NT2/D1 (cell line): ENCODE data around the gene UAP1.
A peak's percentile ranks its signal among the peaks of the same experiment; 100 is the strongest.

Experiments used
- DNase-seq: peaks from one replicate; pipeline ENCODE4 v3.0.0-alpha.2; 2011; ENCODE audit warnings: low read depth, low spot score
- H3K27me3 ChIP-seq: 2 replicates; pipeline ENCODE4 v1.6.0; 2011; ENCODE audit warnings: mild to moderate bottlenecking; ENCODE audit not compliant: insufficient read length, insufficient read depth
- H3K36me3 ChIP-seq: 2 replicates; pipeline ENCODE4 v1.6.1; 2011; ENCODE audit warnings: mild to moderate bottlenecking, low read length, mixed read lengths; ENCODE audit not compliant: insufficient read depth, insufficient read length
- H3K4me1 ChIP-seq: 2 replicates; pipeline ENCODE4 v1.5.1; 2011; ENCODE audit not compliant: insufficient read depth, insufficient read length
- H3K4me3 ChIP-seq: 2 replicates; pipeline ENCODE4 v1.5.1; 2011; ENCODE audit warnings: low read depth; ENCODE audit not compliant: insufficient read length
- H3K9ac ChIP-seq: 2 replicates; pipeline ENCODE4 v1.6.0; 2011; ENCODE audit warnings: low read depth; ENCODE audit not compliant: insufficient read length
- H3K9me3 ChIP-seq: 2 replicates; pipeline ENCODE4 v1.5.1; 2011; ENCODE audit warnings: mild to moderate bottlenecking, low read length; ENCODE audit not compliant: insufficient read depth
- SUZ12 ChIP-seq: IDR thresholded peaks from 2 replicates; pipeline ENCODE4 v1.6.1; 2011; ENCODE audit not compliant: insufficient read length, insufficient read depth; ENCODE audit errors: extremely low read depth
- YY1 ChIP-seq: IDR thresholded peaks from 2 replicates; pipeline ENCODE4 v1.6.1; 2011; ENCODE audit not compliant: insufficient read length, insufficient read depth
- ZNF274 ChIP-seq: IDR thresholded peaks from 2 replicates; pipeline ENCODE4 v1.6.1; 2011; ENCODE audit warnings: mild to moderate bottlenecking, low read depth, low read length

The UAP1 gene

DNA sequence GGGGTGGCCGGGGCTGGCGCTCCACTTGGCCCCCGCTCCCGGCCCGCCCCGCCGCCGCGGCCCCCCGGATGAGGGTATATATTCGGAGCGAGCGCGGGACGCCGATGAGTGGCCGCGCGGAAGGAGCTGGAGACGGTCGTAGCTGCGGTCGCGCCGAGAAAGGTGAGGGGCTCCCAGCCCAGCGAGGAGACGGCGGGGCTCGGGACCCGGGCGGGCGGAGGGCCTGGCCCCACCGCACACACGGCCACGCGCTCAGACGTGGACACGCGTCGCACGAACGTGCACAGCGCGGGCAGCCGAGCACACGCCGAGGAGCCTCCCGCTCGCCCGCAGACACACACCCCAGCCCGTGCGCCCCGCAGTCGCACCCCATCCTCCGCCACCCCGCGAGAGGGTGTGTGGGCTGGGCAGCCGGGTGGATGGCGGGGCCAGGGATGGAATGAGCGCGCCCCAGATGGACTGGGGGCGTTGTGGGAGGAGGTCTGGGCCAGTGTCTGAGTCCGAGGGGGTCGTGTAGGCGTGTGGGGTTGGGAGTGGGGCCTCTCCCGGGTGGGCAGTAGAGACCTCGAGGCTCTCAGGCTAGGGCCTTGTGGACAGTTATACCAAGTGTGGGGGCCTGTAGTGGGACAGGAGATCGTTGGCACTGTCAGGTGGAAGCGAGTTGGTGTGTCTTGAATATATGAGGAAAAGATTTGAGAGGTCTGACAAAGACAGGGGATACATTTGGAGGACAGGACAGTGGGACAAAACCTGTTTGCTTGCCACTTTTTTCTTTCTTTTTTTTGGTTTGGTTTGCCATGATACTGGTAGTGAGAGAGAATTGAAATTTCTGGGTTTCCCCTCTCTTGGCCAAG lies at the start of gene UAP1:
UAP1 (plus strand) TSS at position 107 of the 854 bp plus-strand sequence. CDS start 4,347 bp downstream, outside the sequence.
- DNase-seq, result no peak
- Histone ChIP-seq H3K9me3 (no peaks in the 10 kb centered on the region), H3K9ac (peak within 1 kb of the TSS; percentile 97), H3K4me3 (peak within 1 kb of the TSS; percentile 86), H3K4me1 (no peaks in the 10 kb centered on the region), H3K27me3 (peaks cover 11% of the 10 kb centered on the region), H3K36me3 (peaks cover 14% of the 10 kb centered on the region)
- TF ChIP-seq ZNF274 (no peak), YY1 (no peak), SUZ12 (no peak)

DNA sequence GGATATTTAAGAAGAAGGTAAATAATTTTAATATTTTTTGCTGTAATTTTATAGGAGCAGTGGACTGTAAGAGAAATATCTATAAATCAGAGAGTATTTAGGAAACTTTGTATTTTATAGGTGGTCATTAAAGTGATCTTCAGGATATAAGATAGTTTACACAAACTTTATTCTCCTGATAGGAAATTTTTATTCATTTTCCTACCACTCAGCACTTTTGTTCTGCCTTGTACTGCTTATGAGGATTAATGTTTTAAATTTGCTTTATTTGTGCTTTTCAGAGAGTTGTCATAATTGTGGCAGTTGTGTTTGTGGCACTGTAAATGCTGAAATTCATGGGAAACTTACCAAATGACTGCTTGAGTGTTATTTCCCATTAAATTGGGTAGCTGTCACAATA lies 34.2 kb upstream of the UAP1 start:
- Histone ChIP-seq H3K9me3 (no peaks in the 10 kb centered on the region), H3K4me3 (no peak overlapping the region), H3K4me1 (no peaks in the 10 kb centered on the region), H3K36me3 (peaks cover 59% of the 10 kb centered on the region), H3K9ac (no peak overlapping the region), H3K27me3 (no peaks in the 10 kb centered on the region)
- TF ChIP-seq ZNF274 (no peak), YY1 (no peak), SUZ12 (no peak)
- DNase-seq, result no peak

GRCh38 chr1:162530307-162530987 lies 31.1 kb upstream of the UAP1 start:
- H3K27me3 ChIP-seq, result no peaks in the 10 kb centered on the region
- DNase-seq, result peak; percentile 39
- no peak overlapping the region for H3K4me3 ChIP-seq
- no peak for TF ChIP-seq ZNF274
- no peak for TF ChIP-seq SUZ12
- no peak for TF ChIP-seq YY1
- peaks cover 28% of the 10 kb centered on the region for H3K36me3 ChIP-seq
- H3K9ac ChIP-seq, result no peak overlapping the region
- H3K4me1 ChIP-seq, result no peaks in the 10 kb centered on the region
- H3K9me3 ChIP-seq, result no peaks in the 10 kb centered on the region

DNA sequence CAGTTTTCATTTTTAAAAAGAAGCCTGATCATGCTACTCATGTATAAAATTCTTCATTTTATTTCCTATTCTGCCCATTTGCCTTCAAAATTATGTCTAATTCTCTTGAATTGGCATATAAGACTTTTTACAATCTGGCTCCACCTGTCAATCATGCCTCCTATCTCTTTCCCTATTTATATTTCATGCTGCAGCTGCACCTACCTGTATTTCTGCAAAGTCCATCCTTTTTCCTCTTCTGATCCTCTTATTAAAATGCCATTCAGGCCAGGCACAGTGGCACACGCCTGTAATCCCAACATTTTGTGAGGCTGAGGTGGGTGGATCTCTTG lies 30.6 kb upstream of the UAP1 start:
- Histone ChIP-seq H3K27me3 (no peaks in the 10 kb centered on the region), H3K9ac (no peak overlapping the region), H3K4me1 (no peaks in the 10 kb centered on the region), H3K4me3 (no peak overlapping the region), H3K36me3 (peaks cover 23% of the 10 kb centered on the region), H3K9me3 (no peaks in the 10 kb centered on the region)
- no peak for TF ChIP-seq YY1
- no peak for TF ChIP-seq SUZ12
- TF ChIP-seq ZNF274, result no peak
- DNase-seq, result no peak

- H3K9me3 ChIP-seq, result no peaks in the 10 kb centered on the region
- H3K36me3 ChIP-seq, result no peaks in the 10 kb centered on the region
- H3K9ac ChIP-seq, result no peak overlapping the region
Measured at GRCh38 chr1:162535501-162535900, 26.0 kb upstream of the UAP1 start.

GRCh38 chr1:162536511-162536910 lies 25.0 kb upstream of the UAP1 start:
- TF ChIP-seq YY1 (no peak), SUZ12 (no peak), ZNF274 (no peak)
- Histone ChIP-seq H3K27me3 (no peaks in the 10 kb centered on the region), H3K9ac (no peak overlapping the region), H3K4me1 (no peaks in the 10 kb centered on the region), H3K4me3 (no peak overlapping the region), H3K9me3 (no peaks in the 10 kb centered on the region), H3K36me3 (no peaks in the 10 kb centered on the region)
- no peak for DNase-seq

More at GRCh38 chr1:162535501-162535900, 26.0 kb upstream of the UAP1 start:
- H3K27me3 ChIP-seq, result no peaks in the 10 kb centered on the region
- H3K4me3 ChIP-seq, result no peak overlapping the region
- TF ChIP-seq YY1, result no peak
- no peak for TF ChIP-seq ZNF274
- no peak for TF ChIP-seq SUZ12
- no peaks in the 10 kb centered on the region for H3K4me1 ChIP-seq
- DNase-seq, result no peak

- Histone ChIP-seq H3K27me3 (no peaks in the 10 kb centered on the region), H3K9me3 (no peaks in the 10 kb centered on the region), H3K4me3 (no peak overlapping the region), H3K36me3 (no peaks in the 10 kb centered on the region), H3K9ac (no peak overlapping the region), H3K4me1 (no peaks in the 10 kb centered on the region)
- DNase-seq, result no peak
- TF ChIP-seq SUZ12 (no peak), YY1 (no peak), ZNF274 (no peak)
Measured at GRCh38 chr1:162537216-162537615, 24.3 kb upstream of the UAP1 start.
